ENCODE measurements around the gene ADGRV1. TPM values are rescaled to one million over a fixed set of nuclear protein-coding genes. Genes with fewer than 3 reads are reported as not detected.

The ADGRV1 gene
- total RNA-seq, 4 donors from 2014 or later, result 0.28 to 6.5 (median 3.7) TPM

GRCh38 chr5:90889325-90889600 lies 330.7 kb downstream of the ADGRV1 start:
- Histone ChIP-seq H3K9me3 (no peaks in the 10 kb centered on the region), H3K27ac (peak overlapping the region in 1 of 4 donors; percentile 1), H3K4me1 (no peaks in the 10 kb centered on the region), H3K4me3 (no peak overlapping the region), H3K36me3 (no peaks in the 10 kb centered on the region), H3K27me3 (no peaks in the 10 kb centered on the region)
- no peak for DNase-seq
- TF ChIP-seq CTCF (IDR thresholded peaks at IDR 0.05) (no peak), POLR2A (IDR thresholded peaks at IDR 0.05) (no peak)

- Histone ChIP-seq H3K27me3 (no peaks in the 10 kb centered on the region), H3K4me1 (no peaks in the 10 kb centered on the region), H3K36me3 (no peaks in the 10 kb centered on the region), H3K9me3 (no peaks in the 10 kb centered on the region), H3K4me3 (no peak overlapping the region), H3K27ac (no peak overlapping the region)
- no peak for TF ChIP-seq CTCF (IDR thresholded peaks at IDR 0.05)
- TF ChIP-seq POLR2A (IDR thresholded peaks at IDR 0.05), result no peak
- no peak for DNase-seq
Observed at GRCh38 chr5:90890180-90890579, 331.6 kb downstream of the ADGRV1 start.

GRCh38 chr5:90894866-90895420 lies 336.3 kb downstream of the ADGRV1 start:
- H3K27ac ChIP-seq, result no peak overlapping the region
- no peaks in the 10 kb centered on the region for H3K9me3 ChIP-seq
- H3K27me3 ChIP-seq, result no peaks in the 10 kb centered on the region
- TF ChIP-seq POLR2A (IDR thresholded peaks at IDR 0.05) (no peak), CTCF (IDR thresholded peaks at IDR 0.05) (no peak)
- H3K4me1 ChIP-seq, result peaks cover 0 to 12% (median 0%) of the 10 kb centered on the region in 4 donors
- DNase-seq, result no peak
- H3K36me3 ChIP-seq, result no peaks in the 10 kb centered on the region
- H3K4me3 ChIP-seq, result no peak overlapping the region

GRCh38 chr5:90897618-90898017 lies 339.0 kb downstream of the ADGRV1 start:
- TF ChIP-seq CTCF (IDR thresholded peaks at IDR 0.05) (no peak), POLR2A (IDR thresholded peaks at IDR 0.05) (no peak)
- H3K9me3 ChIP-seq, result no peaks in the 10 kb centered on the region
- DNase-seq, result no peak
- H3K36me3 ChIP-seq, result no peaks in the 10 kb centered on the region
- H3K27me3 ChIP-seq, result no peaks in the 10 kb centered on the region
- H3K4me3 ChIP-seq, result no peak overlapping the region
- peaks cover 0 to 12% (median 0%) of the 10 kb centered on the region in 4 donors for H3K4me1 ChIP-seq
- H3K27ac ChIP-seq, result no peak overlapping the region

GRCh38 chr5:90898326-90899013 lies 339.9 kb downstream of the ADGRV1 start:
- Histone ChIP-seq H3K27ac (no peak overlapping the region), H3K9me3 (no peaks in the 10 kb centered on the region), H3K4me1 (peaks cover 0 to 12% (median 0%) of the 10 kb centered on the region in 4 donors), H3K4me3 (no peak overlapping the region), H3K36me3 (no peaks in the 10 kb centered on the region), H3K27me3 (no peaks in the 10 kb centered on the region)
- TF ChIP-seq POLR2A (IDR thresholded peaks at IDR 0.05), result no peak
- no peak for TF ChIP-seq CTCF (IDR thresholded peaks at IDR 0.05)
- no peak for DNase-seq

All from Peyer's patch (tissue), 4 donors.